NB4 (cell line): ENCODE results near the gene FAT3.

Source experiments
- MYC ChIP-seq: IDR thresholded peaks from 2 replicates; pipeline ENCODE4 v1.6.1; 2011; ENCODE audit warnings: low read depth, low read length
- TF ChIP-seq, protein P1 (sequence below): IDR thresholded peaks from one replicate; pipeline ENCODE4 v1.5.1; 2012; ENCODE audit warnings: low read depth, low read length

DNA sequence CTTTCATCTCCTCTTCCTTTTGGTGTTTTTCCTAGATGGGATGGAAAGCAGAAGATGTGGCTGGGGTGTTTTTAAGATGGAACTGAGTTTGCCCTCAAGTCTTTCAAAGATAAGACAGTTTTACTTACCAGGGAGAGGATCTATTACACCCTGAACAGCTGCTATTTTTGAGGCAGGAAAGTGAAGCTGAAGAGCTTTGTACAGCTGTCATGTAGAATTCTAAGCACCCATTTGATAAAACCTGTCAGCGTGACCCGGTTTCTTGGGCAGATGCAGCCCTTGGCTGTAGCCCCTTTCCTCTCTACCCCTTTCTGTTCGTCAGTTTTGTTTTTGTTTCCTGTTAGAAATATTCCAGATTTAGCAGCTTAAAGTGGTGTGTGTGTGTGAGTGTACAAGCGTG is 35.2 kb downstream of the FAT3 start:
- TF ChIP-seq, protein P1, sequence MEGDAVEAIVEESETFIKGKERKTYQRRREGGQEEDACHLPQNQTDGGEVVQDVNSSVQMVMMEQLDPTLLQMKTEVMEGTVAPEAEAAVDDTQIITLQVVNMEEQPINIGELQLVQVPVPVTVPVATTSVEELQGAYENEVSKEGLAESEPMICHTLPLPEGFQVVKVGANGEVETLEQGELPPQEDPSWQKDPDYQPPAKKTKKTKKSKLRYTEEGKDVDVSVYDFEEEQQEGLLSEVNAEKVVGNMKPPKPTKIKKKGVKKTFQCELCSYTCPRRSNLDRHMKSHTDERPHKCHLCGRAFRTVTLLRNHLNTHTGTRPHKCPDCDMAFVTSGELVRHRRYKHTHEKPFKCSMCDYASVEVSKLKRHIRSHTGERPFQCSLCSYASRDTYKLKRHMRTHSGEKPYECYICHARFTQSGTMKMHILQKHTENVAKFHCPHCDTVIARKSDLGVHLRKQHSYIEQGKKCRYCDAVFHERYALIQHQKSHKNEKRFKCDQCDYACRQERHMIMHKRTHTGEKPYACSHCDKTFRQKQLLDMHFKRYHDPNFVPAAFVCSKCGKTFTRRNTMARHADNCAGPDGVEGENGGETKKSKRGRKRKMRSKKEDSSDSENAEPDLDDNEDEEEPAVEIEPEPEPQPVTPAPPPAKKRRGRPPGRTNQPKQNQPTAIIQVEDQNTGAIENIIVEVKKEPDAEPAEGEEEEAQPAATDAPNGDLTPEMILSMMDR: no peak
- TF ChIP-seq MYC: no peak
